AG09309 (cell line): ENCODE results near the gene E4F1.

Experiments
- DNase-seq: peaks from one replicate; pipeline ENCODE4 v3.0.0-alpha.2; 2010; ENCODE audit warnings: low read depth
- H3K4me3 ChIP-seq: 2 replicates; pipeline ENCODE4 v1.5.1; 2011; ENCODE audit warnings: mild to moderate bottlenecking, low read depth, low read length, moderate library complexity; ENCODE audit not compliant: control insufficient read depth
- CTCF ChIP-seq: IDR thresholded peaks from 2 replicates; pipeline ENCODE4 v1.5.1; 2011; ENCODE audit warnings: mild to moderate bottlenecking, low read depth, low read length, inconsistent platforms; ENCODE audit not compliant: insufficient read depth, control insufficient read depth; ENCODE audit errors: missing control alignments

E4F1 gene

DNA sequence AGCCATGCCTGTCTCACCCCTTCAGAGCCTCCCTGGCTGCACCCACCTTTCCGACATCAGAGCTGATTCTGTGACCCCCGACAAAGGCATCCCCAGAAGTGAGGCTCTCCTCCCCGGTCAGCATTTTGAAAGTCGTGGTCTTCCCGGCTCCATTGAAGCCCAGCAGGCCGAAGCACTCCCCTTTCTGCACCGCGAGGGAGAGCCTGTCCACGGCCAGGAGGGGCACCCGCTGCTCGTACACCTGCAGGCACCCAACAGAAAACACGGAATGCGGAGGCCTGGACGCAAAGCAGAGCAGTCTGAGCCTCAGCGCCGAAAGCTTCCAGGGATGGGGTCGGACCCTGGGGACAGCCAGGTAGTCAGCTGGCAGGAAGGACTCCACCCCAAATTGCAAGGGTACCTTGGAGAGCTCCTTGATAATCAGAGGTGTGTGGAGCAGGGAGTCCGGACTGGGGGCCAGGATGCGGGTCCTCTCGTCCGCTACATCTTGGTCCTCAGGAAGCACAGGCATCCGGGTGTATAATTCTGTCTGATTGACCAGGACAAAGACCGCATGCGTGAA lies 57.7 kb downstream of the E4F1 start:
- no peak for TF ChIP-seq CTCF
- H3K4me3 ChIP-seq, result no peak overlapping the region
- DNase-seq, result no peak

GRCh38 chr16:2282262-2282661 lies 58.9 kb downstream of the E4F1 start:
- no peak overlapping the region for H3K4me3 ChIP-seq
- no peak for TF ChIP-seq CTCF
- DNase-seq, result no peak

- no peak for DNase-seq
- TF ChIP-seq CTCF, result no peak
- H3K4me3 ChIP-seq, result no peak overlapping the region
These were observed 59.6 kb downstream of the E4F1 start for GRCh38 chr16:2282866-2283555.

GRCh38 chr16:2284001-2284770 lies 60.8 kb downstream of the E4F1 start:
- no peak for DNase-seq
- TF ChIP-seq CTCF, result no peak
- H3K4me3 ChIP-seq, result no peak overlapping the region

DNA sequence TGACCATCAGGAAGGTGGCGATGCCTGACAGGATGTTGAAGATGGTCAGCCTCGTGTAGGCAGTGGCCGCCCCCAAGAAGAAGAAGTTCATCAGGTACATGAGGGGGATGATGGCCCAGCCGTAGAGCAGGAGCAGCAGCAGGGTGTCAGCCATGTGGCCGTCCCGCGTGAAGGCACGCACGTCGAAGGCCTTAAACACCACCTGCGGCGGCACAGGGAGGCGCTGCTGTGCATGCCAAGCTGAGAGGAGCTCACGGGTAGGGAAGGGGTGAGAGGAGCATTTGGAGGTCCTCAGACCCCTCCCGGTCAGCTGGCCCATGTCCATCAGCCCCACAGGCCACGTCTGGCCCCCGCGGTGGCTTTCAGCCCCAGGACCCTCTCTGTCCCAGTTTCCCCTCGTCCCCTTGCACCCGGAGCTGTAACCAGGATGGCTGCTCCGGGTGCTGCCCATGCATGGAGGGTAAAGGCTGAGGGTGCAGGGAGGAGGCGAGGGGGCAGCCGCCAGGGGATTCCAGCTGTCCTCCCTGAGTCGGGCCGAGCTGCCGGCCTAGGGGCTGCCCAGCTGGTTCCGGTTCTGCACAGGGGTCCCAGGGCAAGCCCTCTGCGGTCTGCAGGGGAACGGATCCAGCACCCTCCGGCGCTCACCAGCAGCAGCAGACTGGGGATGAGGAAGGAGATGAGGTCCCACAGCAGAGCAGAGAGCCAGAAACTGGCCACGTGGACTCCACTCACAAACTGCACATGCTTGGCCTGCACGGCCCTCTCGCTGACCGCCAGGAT lies 61.6 kb downstream of the E4F1 start:
- no peak for DNase-seq
- H3K4me3 ChIP-seq, result no peak overlapping the region
- no peak for TF ChIP-seq CTCF
